Measurements from ENCODE around the gene MACROD1. TPM values are rescaled to one million over a fixed set of nuclear protein-coding genes. Genes with fewer than 3 reads are reported as not detected.
A peak's percentile ranks its signal among the peaks of the same experiment; 100 is the strongest.

The MACROD1 gene
- total RNA-seq, 5 donors from 2014 or later (not counting 1 experiment from before 2014, with no cell fraction given): 6.0 to 14.8 (median 10.4) TPM

DNA sequence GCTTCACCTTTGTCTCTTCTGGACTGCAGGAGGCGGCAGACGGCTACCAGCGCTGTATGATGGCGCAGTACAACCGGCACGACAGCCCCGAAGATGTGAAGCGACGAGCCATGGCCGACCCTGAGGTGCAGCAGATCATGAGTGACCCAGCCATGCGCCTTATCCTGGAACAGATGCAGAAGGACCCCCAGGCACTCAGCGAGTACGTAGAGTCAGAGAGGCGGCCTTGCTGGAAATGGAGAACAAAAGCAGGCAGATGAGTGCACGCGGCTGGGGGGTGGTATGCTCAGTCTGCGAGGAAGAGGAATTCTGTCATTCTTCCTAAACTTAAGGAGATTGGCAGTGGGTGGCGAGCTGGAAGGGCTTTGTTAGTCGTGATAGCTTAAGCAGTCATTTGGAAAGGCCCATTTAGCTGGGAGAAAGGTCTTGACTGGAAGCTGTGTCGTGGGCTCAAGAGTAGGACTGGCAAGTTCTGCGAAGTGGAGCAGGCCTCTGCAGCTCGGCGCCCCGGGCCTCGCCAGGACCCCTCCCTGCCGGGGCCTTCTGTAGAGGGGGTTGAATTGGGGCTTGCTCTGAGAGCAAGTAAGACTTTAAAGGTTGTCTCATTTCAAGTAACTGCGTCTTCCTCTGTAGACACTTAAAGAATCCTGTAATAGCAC lies 37.6 kb upstream of the MACROD1 start:
- H3K4me1 Mint-ChIP-seq: peaks cover 28 to 40% (median 39%) of the 10 kb centered on the region in 3 donors
- ATAC-seq (replicated peaks in 1 of 4) (no peak), DNase-seq (no peak)
- Histone ChIP-seq H3K4me1 (ENCODE audit: control insufficient read depth in 1 of 2, extremely low read depth in 1 of 2, insufficient read depth in 2 of 2, low read length in 2 of 2) (peaks cover 14 to 39% of the 10 kb centered on the region in 2 experiments), H3K4me3 (ENCODE audit: control insufficient read depth in 1 of 2, extremely low read depth in 1 of 2, low read length in 1 of 2) (no peak overlapping the region), H3K27ac (ENCODE audit: low read length) (no peak overlapping the region), H3K36me3 (ENCODE audit: control insufficient read depth in 2 of 2, extremely low read depth in 1 of 2, insufficient read depth in 1 of 2, low read length in 1 of 2) (peaks cover 16 to 52% of the 10 kb centered on the region in 2 donors), H3K9me3 (no peaks in the 10 kb centered on the region), H3K27me3 (replicated peaks in 1 of 2; ENCODE audit: control insufficient read depth in 2 of 2, extremely low read depth in 1 of 2, insufficient read depth in 2 of 2, low read length in 1 of 2) (no peaks in the 10 kb centered on the region)
- WGBS (ENCODE audit: insufficient coverage): 98% methylated on average over 19 of the region's 27 CpGs
- peaks cover 29% of the 10 kb centered on the region for H3K36me3 Mint-ChIP-seq
- ChIA-PET CTCF (interaction anchor here (0.7 to 4.8 kb wide), 8 partner anchors 26 to 139 kb away, joined by 3 to 122 read pairs (median 5); partner anchors contain the start of genes CATSPERZ (in 1 of the 2), ESRRA (in 1 of the 2), PLCB3 (in 1 of the 2) and PRDX5 (in 1 of the 2)), POLR2A (no interaction called here)
- peak overlapping the region in 1 of 2 donors; percentile 73 for H3K27ac Mint-ChIP-seq
- H3K27me3 Mint-ChIP-seq: no peaks in the 10 kb centered on the region
- H3K9me3 Mint-ChIP-seq: no peaks in the 10 kb centered on the region
- H3K4me3 Mint-ChIP-seq: no peak overlapping the region

DNA sequence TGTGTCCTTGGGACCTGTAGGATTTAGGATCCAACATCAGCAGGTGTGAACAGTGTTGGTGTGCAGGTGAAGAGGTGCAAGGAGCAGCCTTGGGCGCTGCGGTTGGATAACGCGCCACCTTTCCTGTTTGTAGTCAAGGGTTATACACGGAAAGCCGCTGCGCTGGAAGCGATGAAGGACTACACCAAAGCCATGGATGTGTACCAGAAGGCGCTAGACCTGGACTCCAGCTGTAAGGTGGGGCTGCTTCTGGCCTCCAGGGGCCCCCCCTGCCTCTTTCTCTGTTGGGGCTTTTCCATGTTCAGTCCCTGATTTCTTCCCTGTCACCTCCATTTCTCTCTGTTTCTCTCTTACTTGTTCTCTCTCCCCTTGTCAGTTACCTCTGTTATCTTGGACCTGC lies 37.1 kb upstream of the MACROD1 start:
- H3K4me1 ChIP-seq (ENCODE audit: control insufficient read depth in 1 of 2, extremely low read depth in 1 of 2, insufficient read depth in 2 of 2, low read length in 2 of 2): peaks cover 11 to 34% of the 10 kb centered on the region in 2 experiments
- DNase-seq: no peak
- no peak overlapping the region for H3K4me3 ChIP-seq (ENCODE audit: control insufficient read depth in 1 of 2, extremely low read depth in 1 of 2, low read length in 1 of 2)
- H3K27me3 Mint-ChIP-seq: no peaks in the 10 kb centered on the region
- H3K9me3 Mint-ChIP-seq: no peaks in the 10 kb centered on the region
- peaks cover 26 to 34% (median 33%) of the 10 kb centered on the region in 3 donors for H3K4me1 Mint-ChIP-seq
- no peaks in the 10 kb centered on the region for H3K9me3 ChIP-seq
- peaks cover 29% of the 10 kb centered on the region for H3K36me3 Mint-ChIP-seq
- WGBS (ENCODE audit: insufficient coverage): 99% methylated on average over 8 of the region's 9 CpGs
- ChIA-PET POLR2A (interaction anchor here (0.6 to 0.7 kb wide), 2 partner anchors 13 to 352 kb away, joined by 3 read pairs; no protein-coding TSS in a partner anchor), CTCF (interaction anchor here in 1 of 2 donors (0.7 kb wide), 1 partner anchor 115 kb away, joined by 3 read pairs; the partner anchor contains the start of gene PRDX5)
- H3K27ac Mint-ChIP-seq: no peak overlapping the region
- peaks cover 16 to 54% of the 10 kb centered on the region in 2 donors for H3K36me3 ChIP-seq (ENCODE audit: control insufficient read depth in 2 of 2, extremely low read depth in 1 of 2, insufficient read depth in 1 of 2, low read length in 1 of 2)
- H3K27me3 ChIP-seq (replicated peaks in 1 of 2; ENCODE audit: control insufficient read depth in 2 of 2, extremely low read depth in 1 of 2, insufficient read depth in 2 of 2, low read length in 1 of 2): no peaks in the 10 kb centered on the region
- H3K27ac ChIP-seq (ENCODE audit: low read length): no peak overlapping the region
- no peak for ATAC-seq (replicated peaks in 1 of 4)
- H3K4me3 Mint-ChIP-seq: no peak overlapping the region

- Histone ChIP-seq H3K27me3 (replicated peaks in 1 of 2; ENCODE audit: control insufficient read depth in 2 of 2, extremely low read depth in 1 of 2, insufficient read depth in 2 of 2, low read length in 1 of 2) (no peaks in the 10 kb centered on the region), H3K4me1 (ENCODE audit: control insufficient read depth in 1 of 2, extremely low read depth in 1 of 2, insufficient read depth in 2 of 2, low read length in 2 of 2) (peaks cover 11 to 29% of the 10 kb centered on the region in 2 experiments), H3K9me3 (no peaks in the 10 kb centered on the region), H3K36me3 (ENCODE audit: control insufficient read depth in 2 of 2, extremely low read depth in 1 of 2, insufficient read depth in 1 of 2, low read length in 1 of 2) (peaks cover 22 to 68% of the 10 kb centered on the region in 2 donors), H3K27ac (ENCODE audit: low read length) (no peak overlapping the region), H3K4me3 (ENCODE audit: control insufficient read depth in 1 of 2, extremely low read depth in 1 of 2, low read length in 1 of 2) (no peak overlapping the region)
- CTCF ChIA-PET: interaction anchor here in 1 of 2 donors (0.6 to 1.2 kb wide), 2 partner anchors 14 to 102 kb away, joined by 3 to 5 read pairs; no protein-coding TSS in a partner anchor
- Mint-ChIP-seq H3K27me3 (no peaks in the 10 kb centered on the region), H3K4me3 (no peak overlapping the region), H3K27ac (peak overlapping the region; percentile 12 to 71), H3K4me1 (peaks cover 22 to 29% (median 27%) of the 10 kb centered on the region in 3 donors), H3K36me3 (peaks cover 40% of the 10 kb centered on the region), H3K9me3 (no peaks in the 10 kb centered on the region)
- no peak for DNase-seq
- no CpG with 5 or more reads among the region's 3 CpGs for WGBS (ENCODE audit: insufficient coverage)
- no peak for ATAC-seq (replicated peaks in 1 of 4)
- POLR2A ChIA-PET: no interaction called here
These were observed 35.6 kb upstream of the MACROD1 start for GRCh38 chr11:64201543-64201942.

DNA sequence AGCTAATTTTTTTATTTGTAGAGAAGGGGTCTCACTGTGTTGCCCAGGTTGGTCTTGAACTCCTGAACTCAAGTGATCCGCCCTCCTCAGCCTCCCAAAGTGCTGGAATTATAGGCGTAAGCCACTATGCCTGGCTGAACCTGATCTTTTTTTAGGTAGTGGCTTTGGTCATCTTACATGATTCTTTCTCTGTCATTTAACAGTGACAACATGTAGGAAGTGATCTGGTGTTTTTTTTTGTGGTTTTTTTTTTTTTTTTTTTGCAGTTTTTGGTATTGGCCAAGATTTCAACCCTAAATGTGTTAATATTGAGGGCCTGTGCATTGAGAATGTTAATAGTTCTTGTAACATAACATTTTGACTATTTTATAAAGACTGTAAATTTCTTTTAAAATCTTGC lies 32.6 kb upstream of the MACROD1 start:
- WGBS (ENCODE audit: insufficient coverage): no CpG with 5 or more reads among the region's 2 CpGs
- H3K36me3 Mint-ChIP-seq: peaks cover 56% of the 10 kb centered on the region
- Histone ChIP-seq H3K4me3 (ENCODE audit: control insufficient read depth in 1 of 2, extremely low read depth in 1 of 2, low read length in 1 of 2) (no peak overlapping the region), H3K27ac (ENCODE audit: low read length) (no peak overlapping the region), H3K36me3 (ENCODE audit: control insufficient read depth in 2 of 2, extremely low read depth in 1 of 2, insufficient read depth in 1 of 2, low read length in 1 of 2) (peaks cover 14 to 89% of the 10 kb centered on the region in 2 donors), H3K4me1 (ENCODE audit: control insufficient read depth in 1 of 2, extremely low read depth in 1 of 2, insufficient read depth in 2 of 2, low read length in 2 of 2) (peaks cover 0 to 2% of the 10 kb centered on the region in 2 experiments), H3K27me3 (replicated peaks in 1 of 2; ENCODE audit: control insufficient read depth in 2 of 2, extremely low read depth in 1 of 2, insufficient read depth in 2 of 2, low read length in 1 of 2) (no peaks in the 10 kb centered on the region), H3K9me3 (no peaks in the 10 kb centered on the region)
- peaks cover 4 to 6% (median 4%) of the 10 kb centered on the region in 3 donors for H3K4me1 Mint-ChIP-seq
- H3K4me3 Mint-ChIP-seq: no peak overlapping the region
- no peaks in the 10 kb centered on the region for H3K9me3 Mint-ChIP-seq
- no peak for DNase-seq
- H3K27ac Mint-ChIP-seq: no peak overlapping the region
- POLR2A ChIA-PET: interaction anchor here in 1 of 2 donors (0.7 kb wide), 1 partner anchor 43 kb away, joined by 3 read pairs; the partner anchor contains the start of gene FKBP2
- H3K27me3 Mint-ChIP-seq: no peaks in the 10 kb centered on the region
- no peak for ATAC-seq (replicated peaks in 1 of 4)
- CTCF ChIA-PET: no interaction called here

GRCh38 chr11:64196626-64197025 lies 30.7 kb upstream of the MACROD1 start:
- no peak overlapping the region for H3K4me3 ChIP-seq (ENCODE audit: control insufficient read depth in 1 of 2, extremely low read depth in 1 of 2, low read length in 1 of 2)
- DNase-seq (no peak), ATAC-seq (replicated peaks in 1 of 4) (no peak)
- no peaks in the 10 kb centered on the region for H3K9me3 ChIP-seq
- H3K9me3 Mint-ChIP-seq: no peaks in the 10 kb centered on the region
- peaks cover 48% of the 10 kb centered on the region for H3K36me3 Mint-ChIP-seq
- H3K4me1 ChIP-seq (ENCODE audit: control insufficient read depth in 1 of 2, extremely low read depth in 1 of 2, insufficient read depth in 2 of 2, low read length in 2 of 2): peaks cover 0 to 3% of the 10 kb centered on the region in 2 experiments
- 51% methylated on average over 4 of the region's 9 CpGs for WGBS (ENCODE audit: insufficient coverage)
- CTCF ChIA-PET: interaction anchor here in 1 of 2 donors (0.6 kb wide), 1 partner anchor 11 kb away, joined by 3 read pairs; the partner anchor contains the start of gene STIP1
- no peak overlapping the region for H3K27ac ChIP-seq (ENCODE audit: low read length)
- POLR2A ChIA-PET: no interaction called here
- peaks cover 9 to 87% of the 10 kb centered on the region in 2 donors for H3K36me3 ChIP-seq (ENCODE audit: control insufficient read depth in 2 of 2, extremely low read depth in 1 of 2, insufficient read depth in 1 of 2, low read length in 1 of 2)
- peaks cover 5 to 14% (median 9%) of the 10 kb centered on the region in 3 donors for H3K4me1 Mint-ChIP-seq
- no peaks in the 10 kb centered on the region for H3K27me3 ChIP-seq (replicated peaks in 1 of 2; ENCODE audit: control insufficient read depth in 2 of 2, extremely low read depth in 1 of 2, insufficient read depth in 2 of 2, low read length in 1 of 2)
- H3K27me3 Mint-ChIP-seq: no peaks in the 10 kb centered on the region
- H3K4me3 Mint-ChIP-seq: no peak overlapping the region
- no peak overlapping the region for H3K27ac Mint-ChIP-seq

DNA sequence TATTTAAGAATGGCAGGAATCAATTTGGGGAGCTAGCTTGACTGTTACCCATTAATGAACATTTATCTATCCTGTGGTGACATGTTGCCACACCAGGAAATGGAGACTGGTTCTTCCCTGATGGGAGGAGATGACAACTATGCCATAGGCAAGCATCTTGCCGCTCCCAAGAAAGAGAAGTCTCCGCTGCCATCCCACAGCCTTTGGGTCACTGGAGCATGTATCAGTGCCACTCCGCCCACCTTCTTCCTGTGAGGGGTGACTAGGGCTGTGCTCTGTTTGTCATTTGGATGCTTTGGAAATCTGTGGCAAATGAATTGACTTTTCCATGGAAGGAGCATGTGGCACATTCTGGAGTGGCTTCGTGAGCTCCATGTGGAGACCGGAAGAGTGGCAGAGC lies 26.5 kb upstream of the MACROD1 start:
- no peaks in the 10 kb centered on the region for H3K27me3 Mint-ChIP-seq
- peaks cover 10 to 32% (median 25%) of the 10 kb centered on the region in 3 donors for H3K4me1 Mint-ChIP-seq
- H3K9me3 ChIP-seq: no peaks in the 10 kb centered on the region
- ATAC-seq (replicated peaks in 1 of 4) (no peak), DNase-seq (no peak)
- no peaks in the 10 kb centered on the region for H3K27me3 ChIP-seq (replicated peaks in 1 of 2; ENCODE audit: control insufficient read depth in 2 of 2, extremely low read depth in 1 of 2, insufficient read depth in 2 of 2, low read length in 1 of 2)
- CTCF ChIA-PET: no interaction called here
- 91% methylated on average over 5 of the region's 5 CpGs for WGBS (ENCODE audit: insufficient coverage)
- H3K36me3 Mint-ChIP-seq: peaks cover 35% of the 10 kb centered on the region
- peaks cover 6 to 19% of the 10 kb centered on the region in 2 experiments for H3K4me1 ChIP-seq (ENCODE audit: control insufficient read depth in 1 of 2, extremely low read depth in 1 of 2, insufficient read depth in 2 of 2, low read length in 2 of 2)
- no peak overlapping the region for H3K4me3 ChIP-seq (ENCODE audit: control insufficient read depth in 1 of 2, extremely low read depth in 1 of 2, low read length in 1 of 2)
- H3K27ac ChIP-seq (ENCODE audit: low read length): no peak overlapping the region
- H3K9me3 Mint-ChIP-seq: no peaks in the 10 kb centered on the region
- POLR2A ChIA-PET: no interaction called here
- H3K4me3 Mint-ChIP-seq: no peak overlapping the region
- H3K27ac Mint-ChIP-seq: no peak overlapping the region
- peaks cover 4 to 58% of the 10 kb centered on the region in 2 donors for H3K36me3 ChIP-seq (ENCODE audit: control insufficient read depth in 2 of 2, extremely low read depth in 1 of 2, insufficient read depth in 1 of 2, low read length in 1 of 2)
